GM20000 (cell line): ENCODE measurements around the gene MPLKIP.
"Not testable (repeated sequence)": the region's sequence is repeated elsewhere in the genome, so short reads cannot be mapped to it uniquely, and the experiment has no call there.

Experiments
- DNase-seq: peaks from one replicate; pipeline ENCODE4 v3.0.0; 2012; ENCODE audit warnings: low spot score
- CTCF ChIP-seq: IDR thresholded peaks from 2 replicates; pipeline ENCODE4 v1.5.1; 2012; ENCODE audit warnings: mild to moderate bottlenecking, control low read depth; ENCODE audit errors: extremely low read depth, missing control alignments

MPLKIP gene

GRCh38 chr7:40162516-40162915, 28.1 kb upstream of the MPLKIP start:
- TF ChIP-seq CTCF: no peak
- no peak for DNase-seq

- no peak for DNase-seq
- TF ChIP-seq CTCF: no peak
Observed at GRCh38 chr7:40156988-40157387, 22.6 kb upstream of the MPLKIP start.

GRCh38 chr7:40151504-40151903, 17.1 kb upstream of the MPLKIP start:
- TF ChIP-seq CTCF: no peak
- no peak for DNase-seq

GRCh38 chr7:40148671-40149070, 14.2 kb upstream of the MPLKIP start:
- no peak for TF ChIP-seq CTCF
- no peak for DNase-seq

- not testable (repeated sequence) for DNase-seq
Observed at GRCh38 chr7:40148247-40148580, 13.8 kb upstream of the MPLKIP start.

GRCh38 chr7:40147371-40148246, 13.2 kb upstream of the MPLKIP start:
- TF ChIP-seq CTCF: no peak
- DNase-seq: no peak

- DNase-seq: not testable (repeated sequence)
Observed at GRCh38 chr7:40145596-40146130, 11.2 kb upstream of the MPLKIP start.

GRCh38 chr7:40141916-40142315, 7.5 kb upstream of the MPLKIP start:
- not testable (repeated sequence) for DNase-seq

- DNase-seq: not testable (repeated sequence)
Observed at GRCh38 chr7:40139891-40140290, 5.5 kb upstream of the MPLKIP start.

GRCh38 chr7:40138973-40139372, 4.6 kb upstream of the MPLKIP start:
- TF ChIP-seq CTCF: no peak
- no peak for DNase-seq
